Muscle of leg (tissue), 11 donors: ENCODE data around the gene CT45A9. TPM values are rescaled to one million over a fixed set of nuclear protein-coding genes. Genes with fewer than 3 reads are reported as not detected.
"Not testable (repeated sequence)": the region's sequence is repeated elsewhere in the genome, so short reads cannot be mapped to it uniquely, and the experiment has no call there.

ENCODE experiments used
- DNase-seq: peaks from one replicate; pipeline ENCODE4 v3.0.0; 2013
- H3K27ac ChIP-seq: one replicate; pipeline ENCODE4 v1.5.1; 2013; ENCODE audit warnings: mild to moderate bottlenecking, low read length, control low read depth
- H3K27me3 ChIP-seq: one replicate; pipeline ENCODE4 v1.6.1; 2013; ENCODE audit warnings: low read length; ENCODE audit not compliant: control insufficient read depth, insufficient read depth
- H3K36me3 ChIP-seq: one replicate; pipeline ENCODE4 v1.6.1; 2013; ENCODE audit warnings: low read length; ENCODE audit not compliant: control insufficient read depth, insufficient read depth
- H3K4me1 ChIP-seq: one replicate; pipeline ENCODE4 v1.6.1; 2013; ENCODE audit warnings: low read length; ENCODE audit not compliant: control insufficient read depth, insufficient read depth
- H3K4me3 ChIP-seq: one replicate; pipeline ENCODE4 v1.5.1; 2013; ENCODE audit warnings: low read length, control low read depth
- H3K9me3 ChIP-seq: replicated peaks from 2 replicates; pipeline ENCODE4 v1.6.1; 2013; ENCODE audit warnings: low read depth, low read length; ENCODE audit not compliant: control insufficient read depth
- WGBS: methylation state at CpG from one replicate; pipeline ENCODE4 v1.1.5; 2013; ENCODE audit warnings: missing lambda C conversion rate; ENCODE audit not compliant: insufficient coverage; 5-methylcytosine and 5-hydroxymethylcytosine counted together
- polyA plus RNA-seq, 8 donors: library from polyadenylated mRNA; unstranded; fragments of 120-200 nt; gene quantifications; one replicate each; pipeline versions ENCODE4 v1.2.1 to v1.2.3, GENCODE V29; 2013; ENCODE audit warnings: inconsistent platforms in 1 of 8, low replicate concordance in 1 of 8; ENCODE audit not compliant: insufficient read length in 8 of 8, insufficient read depth in 1 of 8
- total RNA-seq: library from RNA; stranded (reverse); fragments of 120-200 nt; gene quantifications from one replicate; pipeline ENCODE4 v1.2.4, GENCODE V29; 2013

The CT45A9 gene
- total and polyA plus RNA-seq, 9 donors: not detected

DNA sequence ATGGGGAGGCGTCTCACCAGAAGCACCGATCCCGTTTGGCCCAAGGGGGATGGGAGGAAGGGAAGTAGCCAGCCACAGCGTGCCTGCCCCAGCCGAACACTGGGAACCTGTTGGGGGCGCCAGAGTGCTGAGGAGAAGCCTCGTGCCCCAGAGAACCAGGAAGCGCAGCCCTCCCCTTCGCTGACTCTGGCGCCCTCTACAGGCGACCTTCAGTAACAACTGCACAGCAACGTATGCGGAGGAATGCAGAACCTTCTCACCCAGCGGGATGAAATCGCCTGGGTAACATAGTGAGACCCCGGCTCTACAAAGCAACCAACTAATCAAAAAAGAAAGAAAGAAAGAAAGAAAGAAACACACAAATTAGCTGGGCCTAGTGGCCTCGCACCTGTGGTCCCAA is 17.2 kb downstream of the CT45A9 start, which contains the start of gene CT45A8:
CT45A8 (minus strand) TSS at position 101 of the 400 bp plus-strand sequence. CDS start 3,755 bp downstream, outside the sequence.
- not testable (repeated sequence) for DNase-seq, H3K27ac ChIP-seq, H3K9me3 ChIP-seq, H3K4me3 ChIP-seq, H3K27me3 ChIP-seq, H3K4me1 ChIP-seq, H3K36me3 ChIP-seq
- no CpG with 5 or more reads among the region's 17 CpGs for WGBS

DNA sequence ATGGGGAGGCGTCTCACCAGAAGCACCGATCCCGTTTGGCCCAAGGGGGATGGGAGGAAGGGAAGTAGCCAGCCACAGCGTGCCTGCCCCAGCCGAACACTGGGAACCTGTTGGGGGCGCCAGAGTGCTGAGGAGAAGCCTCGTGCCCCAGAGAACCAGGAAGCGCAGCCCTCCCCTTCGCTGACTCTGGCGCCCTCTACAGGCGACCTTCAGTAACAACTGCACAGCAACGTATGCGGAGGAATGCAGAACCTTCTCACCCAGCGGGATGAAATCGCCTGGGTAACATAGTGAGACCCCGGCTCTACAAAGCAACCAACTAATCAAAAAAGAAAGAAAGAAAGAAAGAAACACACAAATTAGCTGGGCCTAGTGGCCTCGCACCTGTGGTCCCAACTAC is 34.4 kb downstream of the CT45A9 start, which contains the start of gene CT45A7:
CT45A7 (minus strand) TSS at position 101 of the 400 bp plus-strand sequence. CDS start 3,747 bp downstream, outside the sequence.
- H3K27me3 ChIP-seq, DNase-seq, H3K4me1 ChIP-seq, H3K4me3 ChIP-seq, H3K9me3 ChIP-seq, H3K27ac ChIP-seq, H3K36me3 ChIP-seq: not testable (repeated sequence)
- WGBS: no CpG with 5 or more reads among the region's 17 CpGs

DNA sequence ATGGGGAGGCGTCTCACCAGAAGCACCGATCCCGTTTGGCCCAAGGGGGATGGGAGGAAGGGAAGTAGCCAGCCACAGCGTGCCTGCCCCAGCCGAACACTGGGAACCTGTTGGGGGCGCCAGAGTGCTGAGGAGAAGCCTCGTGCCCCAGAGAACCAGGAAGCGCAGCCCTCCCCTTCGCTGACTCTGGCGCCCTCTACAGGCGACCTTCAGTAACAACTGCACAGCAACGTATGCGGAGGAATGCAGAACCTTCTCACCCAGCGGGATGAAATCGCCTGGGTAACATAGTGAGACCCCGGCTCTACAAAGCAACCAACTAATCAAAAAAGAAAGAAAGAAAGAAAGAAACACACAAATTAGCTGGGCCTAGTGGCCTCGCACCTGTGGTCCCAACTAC is 51.7 kb downstream of the CT45A9 start, which contains the start of gene CT45A2:
CT45A2 (minus strand) TSS at position 101 of the 400 bp plus-strand sequence. CDS start 3,747 bp downstream, outside the sequence.
- H3K36me3 ChIP-seq, H3K4me3 ChIP-seq, DNase-seq, H3K9me3 ChIP-seq, H3K27me3 ChIP-seq, H3K27ac ChIP-seq, H3K4me1 ChIP-seq: not testable (repeated sequence)
- WGBS: no CpG with 5 or more reads among the region's 17 CpGs

Other genes with a start within 250 kb of the CT45A9 start
- 0.13 TPM for gene CT45A1, start 158.2 kb downstream of the CT45A9 start, total RNA-seq
- gene CT45A1, start 158.2 kb downstream of the CT45A9 start, polyA plus RNA-seq: under 1 TPM in 4 of 8 donors, not detected in 4; 0.14 to 0.36 (median 0.31) TPM
- gene CT45A3, start 103.6 kb downstream of the CT45A9 start, total RNA-seq: not detected
- under 1 TPM in 4 of 8 donors, not detected in 4; 0.18 to 0.38 (median 0.24) TPM for gene CT45A3, start 103.6 kb downstream of the CT45A9 start, polyA plus RNA-seq
- 0.09 TPM for gene CT45A5, start 86.3 kb downstream of the CT45A9 start, total RNA-seq
- gene CT45A5, start 86.3 kb downstream of the CT45A9 start, polyA plus RNA-seq: 1 to 10 TPM in 1 of 8 donors, under 1 TPM in 3, not detected in 4; 0.26 to 1.6 (median 0.43) TPM
- gene CT45A6, start 69.0 kb downstream of the CT45A9 start, total RNA-seq: not detected
- gene CT45A6, start 69.0 kb downstream of the CT45A9 start, polyA plus RNA-seq: under 1 TPM in 2 of 8 donors, not detected in 6; 0.57 to 0.78 TPM
- not detected for gene CT45A2, start 51.8 kb downstream of the CT45A9 start, total RNA-seq
- under 1 TPM in 1 of 8 donors, not detected in 7; 0.17 TPM for gene CT45A2, start 51.8 kb downstream of the CT45A9 start, polyA plus RNA-seq
- not detected for gene CT45A7, start 34.5 kb downstream of the CT45A9 start, total RNA-seq
- under 1 TPM in 2 of 8 donors, not detected in 6; 0.44 TPM for gene CT45A7, start 34.5 kb downstream of the CT45A9 start, polyA plus RNA-seq
- not detected for gene CT45A8, start 17.3 kb downstream of the CT45A9 start, total RNA-seq
- not detected for gene CT45A8, start 17.3 kb downstream of the CT45A9 start, polyA plus RNA-seq
- not detected for gene CT45A10, start 21.6 kb upstream of the CT45A9 start, total RNA-seq
- not detected for gene CT45A10, start 21.6 kb upstream of the CT45A9 start, polyA plus RNA-seq
- not detected for gene SAGE1, start 21.9 kb upstream of the CT45A9 start, total RNA-seq
- gene SAGE1, start 21.9 kb upstream of the CT45A9 start, polyA plus RNA-seq: not detected
- gene MMGT1, start 102.2 kb upstream of the CT45A9 start, total RNA-seq: 13.1 TPM
- gene MMGT1, start 102.2 kb upstream of the CT45A9 start, polyA plus RNA-seq: 10 to 100 TPM; 15.4 to 21.9 (median 16.7) TPM
- 7.7 TPM for gene SLC9A6, start 113.6 kb upstream of the CT45A9 start, total RNA-seq
- 1 to 10 TPM; 6.6 to 8.9 (median 7.0) TPM for gene SLC9A6, start 113.6 kb upstream of the CT45A9 start, polyA plus RNA-seq